GM12872 (cell line): ENCODE measurements around the gene TMC3.

Experiments used
- CTCF ChIP-seq: IDR thresholded peaks from 3 replicates; pipeline ENCODE4 v1.5.1; 2011; ENCODE audit warnings: low read depth, mild to moderate bottlenecking, low read length, moderate library complexity; ENCODE audit not compliant: insufficient read depth

The TMC3 gene

GRCh38 chr15:81288040-81288439 is 86.0 kb downstream of the TMC3 start:
- TF ChIP-seq CTCF, result no peak

- no peak for TF ChIP-seq CTCF
These were observed 87.3 kb downstream of the TMC3 start for GRCh38 chr15:81286621-81287121.

- TF ChIP-seq CTCF, result no peak
These were observed 88.6 kb downstream of the TMC3 start for GRCh38 chr15:81285461-81285860.

- TF ChIP-seq CTCF, result no peak
These were observed 89.6 kb downstream of the TMC3 start for GRCh38 chr15:81284256-81285031.

- TF ChIP-seq CTCF, result no peak
These were observed 91.1 kb downstream of the TMC3 start for GRCh38 chr15:81282911-81283310.

- TF ChIP-seq CTCF, result no peak
These were observed 91.5 kb downstream of the TMC3 start for GRCh38 chr15:81282606-81282895.

- TF ChIP-seq CTCF, result no peak
These were observed 92.0 kb downstream of the TMC3 start for GRCh38 chr15:81281766-81282605.
